GF-D8 (cell line): ENCODE measurements around the gene SETD4.
"Not testable (repeated sequence)": the region's sequence is repeated elsewhere in the genome, so short reads cannot be mapped to it uniquely, and the experiment has no call there.

Experiments used
- DNase-seq: peaks from one replicate; lab custom pipeline; 2025; lab: John Stamatoyannopoulos, UW

The SETD4 gene, protein sequence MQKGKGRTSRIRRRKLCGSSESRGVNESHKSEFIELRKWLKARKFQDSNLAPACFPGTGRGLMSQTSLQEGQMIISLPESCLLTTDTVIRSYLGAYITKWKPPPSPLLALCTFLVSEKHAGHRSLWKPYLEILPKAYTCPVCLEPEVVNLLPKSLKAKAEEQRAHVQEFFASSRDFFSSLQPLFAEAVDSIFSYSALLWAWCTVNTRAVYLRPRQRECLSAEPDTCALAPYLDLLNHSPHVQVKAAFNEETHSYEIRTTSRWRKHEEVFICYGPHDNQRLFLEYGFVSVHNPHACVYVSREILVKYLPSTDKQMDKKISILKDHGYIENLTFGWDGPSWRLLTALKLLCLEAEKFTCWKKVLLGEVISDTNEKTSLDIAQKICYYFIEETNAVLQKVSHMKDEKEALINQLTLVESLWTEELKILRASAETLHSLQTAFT

DNA sequence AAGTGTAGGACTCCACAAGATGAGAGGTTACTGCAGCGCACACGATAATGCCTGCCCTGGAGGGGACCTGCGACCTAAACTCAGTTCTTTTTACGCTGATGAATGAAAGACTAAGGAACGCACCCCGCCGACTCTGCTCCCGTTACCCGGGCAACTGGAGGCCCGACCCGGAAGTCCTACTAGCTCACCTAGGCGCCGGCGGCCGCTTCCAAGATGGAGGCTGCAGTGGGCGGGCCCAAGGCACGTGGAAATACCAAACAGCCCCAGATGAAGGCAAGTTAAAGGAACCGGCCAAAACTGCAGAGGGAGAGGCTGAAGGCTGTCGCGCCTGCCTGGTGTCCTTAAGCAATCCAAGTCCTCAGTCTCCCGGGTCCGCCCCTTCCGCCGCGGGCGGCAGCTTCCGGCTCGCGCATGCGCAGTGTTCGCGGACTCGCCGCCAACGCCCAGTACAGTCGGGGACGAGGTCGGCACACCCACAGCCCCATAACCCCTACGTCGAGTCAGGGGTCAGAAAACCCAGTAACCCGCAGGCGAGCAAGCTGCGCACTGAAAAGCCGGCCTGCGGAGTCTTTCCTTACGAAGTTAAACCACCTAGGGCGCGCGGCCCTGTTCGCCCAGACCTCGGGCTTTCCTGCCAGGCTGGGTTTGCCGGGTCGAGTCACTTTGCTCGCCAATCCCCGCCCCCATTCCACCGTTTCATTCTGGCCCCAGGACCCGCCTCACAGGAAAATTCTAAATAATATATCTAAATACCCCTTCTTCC is at the start of gene SETD4:
Gene SETD4, minus strand, starts transcription at position 368 of the 763 bp plus-strand sequence. CDS start 1,638 bp downstream, outside the sequence.
- peak; percentile 95 for DNase-seq

DNA sequence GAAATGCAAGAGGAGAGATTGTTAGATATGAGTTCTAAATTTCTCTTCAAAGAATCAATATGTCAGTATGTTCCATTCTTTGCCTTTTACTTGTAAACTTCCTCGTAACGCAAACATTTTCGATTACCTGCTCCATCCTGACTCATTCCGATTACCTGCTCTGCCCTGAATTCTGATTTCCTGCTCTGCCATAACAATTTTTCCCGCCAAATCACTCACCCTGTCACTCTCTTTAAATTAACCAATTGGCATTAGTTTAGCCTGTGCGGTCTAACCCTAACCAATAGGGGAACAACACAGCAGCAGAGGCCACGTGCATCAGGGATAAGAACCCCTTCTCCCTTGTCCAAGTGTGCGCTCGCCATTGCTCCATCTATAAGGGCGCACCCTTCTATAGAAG is 49.5 kb upstream of the SETD4 start:
- no peak for DNase-seq

DNA sequence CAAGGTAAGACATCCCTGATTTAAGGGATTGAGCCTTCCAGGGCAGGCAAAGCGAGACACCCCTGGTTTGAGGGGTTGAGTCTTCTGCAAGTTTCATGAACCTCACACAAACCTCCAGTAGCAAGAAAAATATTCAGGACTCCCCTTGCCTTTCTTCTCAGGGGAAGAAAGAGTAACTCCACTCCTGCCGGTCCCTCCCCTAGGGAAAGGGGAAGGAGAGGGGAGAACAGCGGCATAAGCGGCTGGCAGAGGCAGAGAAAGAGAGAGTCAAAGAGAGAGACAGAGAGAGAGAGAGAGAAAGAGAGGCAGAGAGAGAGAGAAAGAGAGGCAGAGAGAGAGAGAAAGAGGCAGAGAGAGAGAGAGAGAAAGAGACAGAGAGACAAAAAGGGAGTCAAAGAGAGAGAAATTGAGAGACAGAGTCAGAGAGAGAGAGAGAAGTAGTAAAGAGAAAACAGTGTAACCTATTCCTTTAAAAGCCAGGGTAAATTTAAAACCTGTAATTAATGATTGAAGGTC is 45.1 kb upstream of the SETD4 start:
- no peak for DNase-seq

DNA sequence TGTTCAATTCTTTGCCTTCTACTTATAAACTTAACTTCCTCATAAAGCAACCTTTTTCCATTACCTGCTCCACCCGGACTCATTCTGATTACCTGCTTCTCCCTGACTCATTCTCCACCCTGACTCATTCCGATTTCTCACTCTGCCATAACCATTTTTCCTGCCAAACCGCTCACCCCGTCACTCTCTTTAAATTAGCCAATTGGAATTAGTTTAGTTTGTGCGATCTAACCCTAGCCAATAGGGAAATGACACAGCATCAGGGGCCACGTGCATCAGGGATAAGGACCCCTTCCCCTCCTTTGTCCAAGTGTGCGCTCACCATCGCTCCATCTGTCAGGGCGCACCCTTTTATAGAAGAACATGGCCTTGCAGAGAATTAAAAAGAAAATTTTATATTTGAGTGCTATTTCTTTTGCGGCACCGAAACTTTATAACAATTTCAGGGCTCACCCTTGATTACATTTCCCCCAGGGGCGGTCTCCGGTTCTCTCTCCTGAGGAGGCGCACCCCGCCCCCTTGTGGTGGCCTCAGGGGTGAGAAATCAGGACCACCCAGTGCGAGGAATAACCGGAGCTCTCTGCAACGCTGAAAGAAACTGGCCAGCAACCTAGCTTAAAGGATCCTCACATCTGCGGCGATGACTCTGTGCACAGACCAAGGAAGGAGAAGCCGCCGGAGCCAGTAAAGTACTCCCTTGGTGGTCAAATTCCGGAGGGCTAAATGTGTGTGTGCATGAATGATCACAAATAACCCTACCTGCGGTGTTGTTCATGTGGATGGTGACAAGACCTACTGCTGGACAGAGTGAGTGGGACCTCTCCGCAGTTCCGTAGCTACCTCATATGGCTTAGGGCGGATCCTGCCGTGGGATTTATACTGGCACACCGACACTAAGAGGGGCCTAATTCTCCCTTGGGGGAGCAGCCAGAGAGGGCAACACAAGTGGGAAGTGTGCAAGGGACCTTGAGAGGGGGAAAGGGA is 44.3 kb upstream of the SETD4 start:
- DNase-seq: no peak

DNA sequence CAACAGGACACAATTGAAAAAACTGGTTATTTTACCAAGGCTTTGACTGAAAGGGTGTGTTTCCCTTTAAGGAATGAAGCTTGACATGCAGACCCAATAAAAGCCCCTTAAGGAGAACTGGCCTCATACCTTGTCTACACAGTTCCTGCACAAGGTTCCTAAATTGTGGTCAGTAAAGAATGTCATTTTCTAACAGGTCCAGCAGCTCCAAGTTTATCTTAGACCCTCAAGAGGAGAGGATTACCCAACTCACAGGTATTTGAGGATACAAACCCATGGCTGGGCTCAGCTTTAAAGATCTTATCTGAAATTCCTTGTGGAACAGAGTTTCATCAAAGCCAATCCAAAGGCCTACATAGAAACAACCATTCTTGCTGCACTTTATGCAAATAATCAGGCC is 43.1 kb upstream of the SETD4 start:
- DNase-seq: no peak

DNA sequence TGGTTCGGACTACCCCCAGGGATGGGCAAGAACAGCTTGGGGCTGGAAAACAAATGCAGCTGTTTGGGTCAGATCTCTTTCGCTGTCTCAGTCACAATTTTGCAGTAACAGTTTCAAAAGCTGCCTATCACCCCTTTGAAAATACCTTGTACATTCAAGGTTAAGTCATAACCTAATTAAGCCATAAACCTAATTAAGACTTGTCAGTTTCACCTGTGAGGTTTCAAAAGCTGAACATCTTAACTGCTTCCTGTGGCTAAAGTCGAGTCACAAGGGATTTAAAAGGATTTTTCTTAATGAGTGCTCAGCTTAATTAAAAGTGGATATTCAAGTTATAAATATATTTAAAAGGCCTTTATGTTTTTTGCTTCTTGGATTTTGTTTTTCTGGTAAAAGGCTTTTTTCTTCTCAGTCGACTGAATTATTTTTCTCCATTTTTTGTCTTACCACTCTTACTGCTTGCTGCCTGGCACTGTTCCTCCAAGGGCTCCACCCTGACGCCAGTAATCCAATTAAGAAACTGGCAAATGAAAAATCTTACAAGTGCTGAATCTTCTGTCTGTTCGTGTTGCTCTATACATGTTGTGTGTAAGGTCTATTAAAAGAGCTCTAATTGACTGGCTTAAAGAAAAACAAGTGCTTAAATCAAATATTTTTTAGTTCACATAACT is 40.8 kb upstream of the SETD4 start:
- DNase-seq: no peak

DNA sequence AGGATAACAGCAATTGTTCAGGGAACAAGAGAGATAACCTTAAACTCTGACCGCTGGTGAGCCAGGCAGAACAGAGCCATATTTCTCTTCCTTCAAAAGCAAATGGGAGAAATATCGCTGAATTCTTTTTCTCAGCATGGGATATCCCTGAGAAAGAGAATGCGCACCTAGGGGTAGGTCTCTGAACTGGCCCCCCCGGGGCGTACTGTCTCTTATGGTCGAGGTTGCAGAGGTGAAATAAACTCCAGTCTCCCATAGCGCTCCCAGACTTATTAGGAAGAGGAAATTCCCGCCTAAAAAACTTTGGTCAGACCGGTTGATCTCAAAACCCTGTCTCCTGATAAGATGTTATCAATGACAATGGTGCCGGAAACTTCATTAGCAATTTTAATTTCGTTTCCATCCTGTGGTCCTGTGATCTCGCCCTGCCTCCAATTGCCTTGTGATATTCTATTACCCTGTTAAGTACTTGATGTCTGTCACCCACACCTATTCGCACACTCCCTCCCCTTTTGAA is 39.4 kb upstream of the SETD4 start:
- not testable (repeated sequence) for DNase-seq

DNA sequence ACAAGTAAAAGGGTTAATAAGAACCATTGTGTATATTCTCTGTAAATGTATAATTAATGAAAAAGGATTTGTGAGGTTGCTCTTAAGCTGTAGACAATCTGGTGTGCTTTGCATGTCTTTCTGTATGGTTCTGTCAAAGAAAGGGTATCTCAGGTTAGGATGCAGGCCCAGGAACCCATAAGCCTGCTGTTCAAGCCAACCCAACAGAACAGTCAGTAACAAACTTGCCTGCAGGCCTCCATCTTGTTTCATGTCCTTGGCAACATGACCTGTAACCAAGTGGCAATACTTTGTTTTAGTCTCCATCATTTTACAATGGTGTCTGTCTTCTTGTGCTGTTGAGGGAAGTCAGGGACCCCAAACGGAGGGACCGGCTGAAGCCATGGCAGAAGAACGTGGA is 38.7 kb upstream of the SETD4 start:
- no peak for DNase-seq

DNA sequence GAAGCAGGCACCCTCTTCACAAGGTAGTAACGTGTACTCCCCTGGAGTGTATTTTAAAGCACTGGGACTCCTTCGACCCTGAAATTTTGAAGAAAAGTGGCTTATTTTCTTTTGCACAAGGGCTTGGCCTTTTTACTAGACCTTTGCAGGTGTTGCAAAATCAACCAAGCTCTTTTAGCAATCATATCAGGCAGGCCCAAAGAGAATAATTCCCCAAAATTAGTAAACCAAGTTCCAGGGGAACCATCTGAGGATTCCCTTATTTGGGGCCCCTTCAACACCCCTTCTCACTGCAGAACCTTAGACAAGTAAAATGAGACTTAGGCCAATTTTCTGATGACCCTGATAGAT is 37.8 kb upstream of the SETD4 start:
- no peak for DNase-seq

DNA sequence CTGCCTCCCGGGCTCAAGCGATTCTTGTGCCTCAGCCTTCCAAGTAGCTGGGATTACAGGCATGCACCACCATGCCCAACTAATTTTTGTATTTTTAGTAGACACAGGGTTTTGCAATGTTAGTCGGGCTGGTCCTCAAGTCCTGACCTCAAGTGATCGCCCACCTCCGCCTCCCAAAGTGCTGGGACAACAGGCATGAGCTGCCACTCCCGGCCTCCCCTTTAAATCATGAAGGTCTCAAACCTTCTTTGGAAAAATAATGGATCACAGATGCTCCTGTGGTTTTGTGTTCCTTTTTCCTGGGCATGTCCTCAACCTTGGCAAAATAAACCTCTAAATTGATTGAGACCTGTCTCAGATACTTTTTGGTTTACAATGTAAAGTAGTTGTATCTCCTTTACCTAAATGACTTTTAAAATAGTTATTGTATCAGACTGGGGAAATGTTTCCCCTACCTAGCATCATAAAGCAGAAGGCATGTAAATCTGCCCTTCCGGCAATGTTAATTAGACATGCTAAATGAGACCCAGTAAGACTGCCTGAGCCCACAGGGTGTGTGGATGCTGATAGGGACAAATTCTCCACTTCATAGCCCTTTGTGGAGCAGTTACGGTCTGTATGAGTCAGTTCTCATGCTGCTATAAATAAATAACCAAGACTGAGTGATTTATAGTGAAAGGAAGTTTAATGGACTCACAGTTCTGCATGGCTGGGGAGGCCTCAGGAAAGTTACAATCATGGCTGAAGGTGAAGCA is 37.3 kb upstream of the SETD4 start:
- DNase-seq: no peak

DNA sequence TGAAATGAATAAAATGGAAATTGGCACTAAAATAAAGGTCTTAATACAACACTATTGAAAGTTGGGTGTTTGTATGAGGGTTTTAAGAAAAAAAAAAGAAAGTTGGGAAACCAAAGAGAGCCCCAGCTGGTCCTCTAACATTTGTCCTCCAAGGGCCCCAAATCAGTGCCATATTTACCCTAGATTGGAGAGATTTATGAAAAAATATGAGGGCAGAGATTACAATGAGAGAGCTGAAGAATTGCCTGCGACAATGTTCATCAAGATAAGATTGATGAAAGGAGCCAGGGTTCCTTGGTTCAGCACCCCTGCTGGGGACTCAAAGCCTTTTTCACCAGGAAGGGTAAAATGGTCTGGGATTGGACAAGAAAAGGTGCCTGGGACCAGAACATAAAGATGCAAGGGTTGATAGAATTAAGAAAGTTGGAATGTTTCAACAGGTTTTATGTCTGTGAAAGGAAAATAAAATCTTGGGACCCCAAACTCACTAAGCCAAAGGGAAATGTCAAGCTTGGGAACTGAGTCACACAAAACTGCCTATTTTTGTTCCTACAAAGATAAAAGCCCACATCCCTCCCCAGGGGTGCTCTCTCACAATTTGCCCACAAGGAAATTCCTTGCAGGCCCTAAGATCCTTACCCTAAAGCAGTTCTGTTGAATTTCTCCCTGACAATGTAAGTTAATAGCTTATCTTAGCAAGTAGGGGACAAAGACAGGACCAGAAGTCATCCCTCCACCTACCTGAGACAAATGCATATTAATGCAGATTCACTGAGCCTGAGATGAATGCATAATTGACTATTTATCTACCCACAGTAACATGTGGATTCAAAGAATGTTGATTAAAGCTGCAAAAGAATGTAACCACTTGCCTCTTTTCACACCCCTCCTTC is 36.3 kb upstream of the SETD4 start:
- no peak for DNase-seq

DNA sequence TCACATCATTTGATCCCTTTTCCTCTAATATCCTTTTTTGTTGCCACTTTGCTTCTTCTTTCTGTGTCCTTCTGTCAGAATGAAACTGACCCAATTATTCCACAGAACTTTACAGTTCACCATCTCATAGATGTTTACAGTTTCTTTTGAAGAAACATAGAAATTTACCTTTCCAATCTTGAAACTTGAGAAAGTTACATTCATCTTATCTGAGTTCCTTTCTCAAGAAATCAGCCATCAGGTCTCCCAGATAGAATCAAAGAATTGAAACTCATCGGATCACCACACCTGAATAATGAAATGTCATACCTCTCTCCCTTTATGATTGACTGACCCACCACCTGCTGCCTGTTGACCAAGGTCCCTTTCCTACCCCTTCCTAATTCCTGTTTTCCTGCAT is 33.2 kb upstream of the SETD4 start:
- DNase-seq: no peak

DNA sequence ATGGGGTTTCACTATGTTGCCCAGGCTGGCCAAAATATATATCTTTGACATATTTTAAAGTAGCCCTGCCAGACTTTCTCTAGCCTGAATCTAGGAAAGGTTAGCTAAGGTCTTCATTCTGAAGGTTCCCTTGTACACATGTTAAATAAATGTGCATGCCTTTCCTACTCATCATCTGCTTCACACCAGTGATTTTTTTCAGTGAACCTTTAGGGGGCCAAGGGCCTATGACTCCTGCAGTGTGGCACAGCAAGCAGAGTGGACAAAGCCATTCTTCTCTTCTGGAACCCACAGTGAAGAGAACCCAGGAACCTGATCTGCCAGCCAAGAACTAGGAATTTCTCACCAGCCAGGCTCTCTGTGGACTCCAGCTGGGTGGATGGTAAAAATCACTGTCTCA is 32.4 kb upstream of the SETD4 start:
- DNase-seq: no peak

DNA sequence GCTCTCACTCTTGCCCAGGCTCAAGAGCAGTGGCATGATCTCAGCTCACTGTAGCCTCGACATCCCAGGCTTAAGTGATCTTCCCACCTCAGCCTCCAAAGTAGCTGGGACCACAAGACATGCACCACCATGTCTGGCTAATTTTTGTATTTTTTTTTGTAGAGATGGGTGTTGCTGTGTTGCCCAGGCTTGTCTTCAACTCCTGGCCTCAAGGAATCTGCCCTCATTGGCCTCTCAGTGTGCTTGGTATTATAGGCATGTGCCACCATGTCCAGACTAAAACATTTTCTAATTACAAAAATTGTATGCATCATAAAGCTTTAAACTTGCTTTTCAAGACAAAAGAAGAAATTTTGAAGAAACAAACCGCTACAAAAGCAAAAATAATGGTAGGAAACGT is 29.6 kb upstream of the SETD4 start:
- DNase-seq: no peak

DNA sequence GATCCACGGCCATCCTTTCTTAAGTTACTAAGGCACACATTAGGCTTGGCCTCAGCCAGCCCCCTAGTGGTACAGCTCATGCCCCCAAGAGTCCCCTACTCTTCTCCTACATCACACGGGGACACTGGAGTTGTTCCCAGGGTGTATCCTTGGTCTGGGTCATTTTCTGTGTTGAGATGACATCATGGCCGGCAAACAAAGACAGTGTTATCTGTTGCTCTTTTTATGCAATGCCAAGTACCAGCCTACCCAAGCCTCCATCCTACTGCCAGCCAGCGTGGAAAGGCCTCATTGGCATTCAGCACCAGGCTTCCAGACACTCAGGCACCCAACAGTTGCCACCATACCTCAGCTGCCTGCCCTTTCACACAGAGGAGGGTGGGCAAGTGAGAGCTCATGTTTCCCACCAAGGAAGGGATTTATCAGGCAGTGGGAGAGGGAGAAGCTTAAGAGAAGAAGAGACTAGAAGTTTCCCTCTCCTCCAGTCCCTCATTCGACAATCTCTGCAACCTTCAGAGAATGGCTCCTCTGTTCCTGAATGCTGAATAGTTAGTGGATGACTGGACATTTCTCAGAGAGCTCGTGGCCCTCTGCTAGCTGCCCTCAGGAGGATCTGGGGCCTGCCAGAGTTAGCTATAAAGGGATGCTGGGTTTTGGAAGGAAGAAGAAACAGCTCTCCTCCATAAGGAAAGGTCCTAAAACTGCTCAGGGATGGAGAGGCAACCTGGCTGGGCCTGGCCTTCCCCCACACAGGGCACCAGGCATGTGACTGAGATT is 27.2 kb upstream of the SETD4 start:
- no peak for DNase-seq

DNA sequence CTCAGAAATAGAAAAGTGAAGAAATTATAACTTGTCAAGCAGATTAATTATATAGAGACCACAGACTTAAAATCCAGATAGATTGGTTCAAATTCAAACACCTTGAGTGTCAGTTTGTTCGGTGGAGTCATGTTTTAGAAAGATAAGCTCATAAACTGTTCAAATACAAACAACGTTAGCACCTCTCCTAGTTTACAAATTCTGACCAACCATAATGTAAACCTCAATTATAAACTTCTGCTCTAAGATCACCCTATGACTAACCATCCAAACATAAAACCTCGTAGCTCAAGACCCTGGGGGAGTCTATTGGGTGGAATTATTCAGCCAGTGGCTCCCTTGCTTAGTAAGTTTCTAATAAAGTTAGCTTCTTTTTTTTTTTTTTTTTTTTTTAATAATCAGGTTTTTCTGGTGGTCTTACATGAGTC is 21.9 kb upstream of the SETD4 start:
- no peak for DNase-seq

DNA sequence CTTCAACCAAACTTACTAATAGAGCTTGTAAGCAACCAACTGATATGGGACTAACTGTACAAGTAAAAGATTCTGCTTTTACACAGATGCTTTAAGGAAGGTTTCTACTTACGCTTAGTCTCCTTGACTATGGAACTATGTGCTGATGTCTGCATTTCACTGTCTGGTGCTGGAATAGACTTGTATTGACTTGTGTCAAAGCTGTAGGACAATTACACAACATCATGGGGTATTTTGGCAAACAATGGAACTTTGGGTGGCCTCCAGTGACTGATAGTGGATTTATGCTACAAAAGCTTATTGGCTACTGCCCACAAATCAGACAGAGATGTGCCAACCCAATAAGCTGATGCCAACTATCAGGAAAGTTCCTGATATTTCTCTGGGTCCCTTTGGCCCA is 20.1 kb upstream of the SETD4 start:
- no peak for DNase-seq

DNA sequence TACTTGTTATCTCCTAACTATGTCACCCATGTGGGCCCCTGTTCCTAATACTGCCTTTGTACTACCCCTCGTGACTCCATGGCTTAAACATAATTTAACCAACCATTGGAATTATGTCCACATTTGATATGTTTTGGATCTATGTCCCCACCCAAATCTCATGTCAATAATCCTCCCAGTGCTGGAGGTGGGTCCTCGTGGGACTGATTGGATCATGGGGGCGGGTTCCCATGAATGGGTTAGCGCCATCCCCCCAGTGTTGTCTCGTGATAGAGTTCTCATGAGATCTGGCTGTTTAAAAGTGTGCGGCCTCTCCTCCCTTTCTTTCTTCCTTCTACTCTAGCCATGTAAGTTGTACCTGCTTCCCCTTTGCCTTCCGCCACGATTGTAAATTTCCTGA is 19.3 kb upstream of the SETD4 start:
- no peak for DNase-seq
